ENCODE measurements around the gene MS4A6A.

Gene MS4A6A

GRCh38 chr11:60127311-60127811 is 55.5 kb downstream of the MS4A6A start:
- no peak for DNase-seq

DNA sequence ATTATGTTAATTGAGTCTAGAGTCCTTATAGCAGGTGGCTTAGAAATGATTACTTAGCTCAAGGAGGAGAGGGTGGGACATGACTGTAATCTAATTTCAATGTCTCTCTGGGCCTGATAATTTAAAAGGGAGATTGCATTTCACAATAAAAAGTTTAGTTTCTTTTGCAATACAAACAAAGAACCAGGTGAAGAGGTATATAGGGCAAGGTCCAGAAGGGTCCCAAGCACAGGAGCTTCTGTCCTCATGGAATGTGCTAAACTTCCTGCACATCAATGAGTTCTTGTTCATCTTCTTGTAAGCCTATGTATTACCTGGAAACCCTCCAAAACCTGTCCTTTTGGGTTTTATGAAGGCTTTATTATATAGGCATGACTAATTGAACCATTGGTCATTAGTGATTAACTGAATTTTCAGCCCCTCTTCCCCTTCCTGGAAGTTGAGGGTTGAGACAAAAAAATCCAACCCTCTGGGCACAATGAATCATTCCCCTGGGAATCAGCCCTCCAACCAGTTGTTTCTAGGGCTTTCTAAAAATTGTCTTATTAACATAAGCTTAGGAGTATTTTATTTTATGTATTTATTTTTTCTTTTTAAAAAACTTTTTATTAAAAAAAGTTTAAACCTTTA is 56.8 kb downstream of the MS4A6A start:
- no peak for DNase-seq

DNA sequence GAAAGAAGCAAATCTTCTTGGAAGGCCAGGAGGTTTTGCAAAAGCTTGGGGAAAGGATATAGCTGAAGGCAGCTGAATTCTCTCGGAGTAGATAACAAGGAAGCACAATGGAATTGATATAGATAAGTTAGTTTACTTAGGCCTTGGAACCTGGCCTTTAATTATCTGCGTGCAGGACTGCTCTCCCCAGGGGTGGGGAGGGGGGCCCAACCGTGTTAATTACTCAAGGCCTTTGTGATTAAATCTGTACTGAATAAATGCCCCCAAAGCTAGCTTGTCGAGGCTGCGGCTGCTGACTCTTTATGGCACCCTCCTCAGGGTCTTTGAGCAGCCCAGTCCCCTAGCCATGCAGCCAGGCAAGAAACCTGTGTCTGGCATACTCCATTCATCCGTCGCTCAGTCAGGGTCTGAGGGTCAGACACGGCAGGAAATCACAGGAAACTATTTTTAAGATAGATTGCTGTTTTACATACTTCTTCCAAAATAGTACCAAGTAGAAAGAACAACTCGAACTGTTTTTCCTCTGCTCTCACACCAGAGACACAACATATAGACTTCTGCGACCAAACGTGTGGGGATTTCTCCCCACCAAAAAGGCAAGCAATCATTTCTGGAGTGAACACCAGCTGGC is 58.0 kb downstream of the MS4A6A start:
- DNase-seq = no peak

All from NCI-H187 treated with DMSO at 0.1 percent for 48 hours (cell line).